ENCODE measurements around the gene PRDM16.
"Not testable (repeated sequence)": the region's sequence is repeated elsewhere in the genome, so short reads cannot be mapped to it uniquely, and the experiment has no call there.

Gene PRDM16

DNA sequence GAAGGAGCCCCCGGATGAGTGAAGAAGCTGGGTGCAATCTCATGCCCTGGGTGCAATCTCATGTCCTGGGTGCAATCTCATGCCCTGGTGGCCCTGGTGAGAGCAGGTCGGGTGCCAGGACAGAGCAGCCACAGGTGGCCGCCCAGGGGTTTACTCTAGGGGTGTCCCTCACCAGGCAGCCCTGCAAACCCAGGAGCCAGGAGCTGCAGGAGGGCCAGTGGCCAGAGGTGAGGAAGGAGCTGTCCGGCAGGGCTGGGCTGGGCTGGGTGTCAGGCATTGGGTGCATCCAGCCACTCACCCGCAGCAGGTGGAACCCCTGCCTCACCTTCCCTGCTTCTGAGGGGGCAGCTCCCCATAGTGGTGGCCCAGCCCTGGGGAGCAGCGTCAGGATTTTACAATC lies 79.2 kb downstream of the PRDM16 start:
- no peak for DNase-seq

- DNase-seq = no peak
Measured at GRCh38 chr1:3149277-3149676, 80.3 kb downstream of the PRDM16 start.

- no peak for DNase-seq
Measured at GRCh38 chr1:3151456-3151855, 82.5 kb downstream of the PRDM16 start.

DNA sequence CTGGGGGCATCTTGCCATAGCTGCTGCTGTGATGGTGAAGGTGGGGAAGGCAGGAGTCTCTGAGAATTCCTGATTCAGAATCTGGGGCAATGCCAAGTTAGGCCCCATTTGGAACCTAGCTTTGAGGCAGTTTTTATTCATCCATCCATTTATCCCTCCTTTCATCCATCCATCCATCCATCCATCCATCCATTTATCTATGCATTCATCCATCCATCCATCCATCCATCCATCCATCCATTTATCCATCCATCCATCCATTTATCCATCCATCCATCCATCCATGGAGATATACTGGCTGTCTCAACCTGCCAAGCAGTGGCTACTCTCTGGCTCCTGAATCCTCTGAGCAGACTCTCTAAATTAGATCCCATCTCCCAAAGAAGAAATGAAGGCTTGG lies 83.1 kb downstream of the PRDM16 start:
- DNase-seq = no peak

DNA sequence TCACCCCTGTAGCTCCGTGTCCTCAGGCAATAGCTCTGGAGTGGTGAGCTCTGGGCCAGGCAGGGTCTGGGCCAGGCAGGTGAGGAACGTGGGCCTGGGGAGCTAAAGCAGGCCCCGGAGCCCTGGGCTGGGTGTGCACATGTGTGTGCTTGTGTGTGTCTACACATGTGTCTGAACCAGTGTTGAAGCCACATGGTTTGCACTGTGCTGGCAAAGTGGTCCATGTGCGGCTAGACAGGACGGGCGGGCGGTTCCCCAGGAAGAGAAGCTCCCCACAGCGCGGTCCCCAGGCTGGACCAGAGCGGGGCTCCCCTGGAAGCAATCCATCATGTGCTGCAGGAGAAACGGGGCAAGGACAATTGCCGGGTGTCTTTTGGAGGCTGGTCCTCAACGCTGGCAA lies 84.2 kb downstream of the PRDM16 start:
- no peak for DNase-seq

DNA sequence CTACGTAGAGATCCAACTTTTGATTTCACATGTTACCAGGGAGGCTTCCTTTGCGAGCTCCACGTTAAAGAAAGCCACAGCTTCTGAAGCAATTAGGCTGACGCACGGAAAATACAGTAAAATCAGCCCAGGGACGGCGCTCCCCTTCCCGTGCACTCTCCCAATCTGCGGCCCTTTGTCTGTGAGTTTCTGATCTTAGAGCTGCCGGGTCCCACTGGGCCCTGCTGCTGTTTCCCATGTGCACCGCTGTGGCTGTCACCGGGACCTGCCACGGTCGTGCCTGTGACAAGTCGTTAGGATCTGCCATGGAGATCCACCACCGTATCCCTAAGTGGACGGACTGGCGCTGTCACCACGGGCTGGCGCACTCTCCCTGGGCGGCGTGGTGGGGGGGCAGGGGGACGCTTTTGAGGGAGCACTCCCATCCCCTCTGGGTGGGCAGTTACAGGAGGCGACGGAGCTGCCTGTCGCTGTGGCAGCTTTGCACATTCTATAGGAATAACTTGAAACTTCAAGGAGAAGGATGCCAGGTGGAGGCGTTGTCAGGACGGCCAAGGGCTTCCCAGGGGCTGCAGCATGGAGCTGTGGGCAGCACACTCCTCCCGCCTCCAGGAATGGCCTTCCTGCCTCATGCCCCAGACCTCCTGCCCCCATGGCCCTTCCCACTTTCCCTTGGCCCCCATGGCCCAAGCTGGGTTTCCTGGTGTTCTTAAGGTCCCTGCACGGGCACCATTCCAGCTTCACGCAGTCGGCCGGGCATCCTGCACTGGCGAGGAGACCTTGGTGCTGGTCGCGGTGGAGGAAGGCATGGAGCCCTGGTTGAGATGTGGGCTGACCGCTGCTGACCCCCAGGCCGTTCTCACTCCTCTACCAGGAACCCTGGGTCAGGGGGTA lies 85.1 kb downstream of the PRDM16 start:
- DNase-seq = no peak

DNA sequence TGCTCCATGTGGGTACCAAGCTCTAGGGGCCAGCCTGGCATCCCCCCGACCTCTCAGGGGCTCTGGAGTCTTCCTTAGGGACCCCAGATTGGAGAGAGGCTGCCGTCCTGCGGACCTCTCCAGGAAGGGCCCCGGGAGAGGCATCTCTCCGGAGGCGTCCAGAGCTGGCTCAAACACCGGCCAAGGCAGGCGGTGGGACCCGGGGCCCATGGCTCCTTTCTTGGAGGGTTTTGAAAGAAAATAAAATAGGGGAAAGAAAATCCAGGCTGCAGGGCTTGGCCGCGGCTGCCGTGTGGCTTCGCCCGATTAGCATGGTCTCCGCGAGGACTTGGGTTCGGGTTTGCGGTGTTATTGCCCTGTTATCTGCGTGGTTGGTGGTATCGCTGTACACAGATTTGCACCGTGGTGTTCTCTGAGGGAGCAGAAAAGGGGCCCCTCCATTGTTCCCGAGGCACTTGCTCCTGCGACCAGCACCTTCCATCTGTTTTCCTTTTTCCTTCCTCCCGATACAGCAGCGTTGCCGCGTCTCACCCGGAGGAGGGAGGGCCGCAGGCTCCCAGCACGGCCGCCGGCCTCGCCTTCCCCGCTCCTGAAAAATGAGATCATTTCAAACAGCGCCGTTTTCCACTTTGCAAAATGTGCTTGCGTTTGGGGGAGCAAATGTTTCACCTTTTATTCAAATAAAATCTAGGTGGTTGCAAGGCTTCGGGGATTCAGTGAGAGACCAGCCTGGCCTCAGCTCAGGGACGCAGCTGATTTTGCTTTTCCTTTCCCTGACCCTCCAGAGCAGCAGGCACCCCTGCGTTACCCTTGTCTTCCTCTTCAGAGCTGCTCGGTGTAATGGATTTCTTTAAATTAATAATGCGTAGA lies 86.3 kb downstream of the PRDM16 start:
- no peak for DNase-seq

DNA sequence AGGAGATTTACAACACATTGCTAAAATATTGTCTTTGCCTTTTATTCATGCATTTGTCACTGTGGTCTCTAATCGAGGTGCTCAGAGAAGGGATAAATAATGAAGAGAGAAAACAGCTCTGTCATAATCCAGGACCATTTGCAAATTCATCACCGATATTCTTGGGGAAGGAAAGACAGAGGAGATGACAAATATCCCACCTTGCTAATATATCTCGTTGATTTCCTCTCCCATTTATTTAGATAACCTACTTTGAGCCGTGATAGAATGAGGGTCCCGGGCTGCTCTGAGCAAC lies 86.9 kb downstream of the PRDM16 start:
- DNase-seq = no peak

DNA sequence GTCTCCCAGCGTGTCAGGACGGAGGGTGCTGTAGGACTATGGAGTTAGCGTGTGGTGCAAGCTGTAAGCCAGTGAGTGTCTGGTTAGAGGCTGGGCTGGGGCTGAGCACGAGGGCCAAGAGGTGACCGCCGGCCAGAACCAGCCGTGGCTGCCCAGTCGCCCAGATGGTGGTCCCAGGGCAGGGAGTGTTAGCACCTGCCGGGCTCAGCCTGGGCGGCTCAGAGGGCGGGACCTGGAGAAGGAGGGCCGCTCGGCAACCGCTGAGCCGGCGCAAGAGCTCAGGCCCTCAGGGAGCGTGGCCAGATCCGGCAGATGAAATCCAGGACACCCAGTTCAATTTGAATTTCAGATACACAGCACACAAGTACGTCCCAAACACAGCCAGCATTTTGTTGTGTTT lies 87.9 kb downstream of the PRDM16 start:
- DNase-seq = no peak

- DNase-seq = no peak
Measured at GRCh38 chr1:3158347-3158746, 89.3 kb downstream of the PRDM16 start.

DNA sequence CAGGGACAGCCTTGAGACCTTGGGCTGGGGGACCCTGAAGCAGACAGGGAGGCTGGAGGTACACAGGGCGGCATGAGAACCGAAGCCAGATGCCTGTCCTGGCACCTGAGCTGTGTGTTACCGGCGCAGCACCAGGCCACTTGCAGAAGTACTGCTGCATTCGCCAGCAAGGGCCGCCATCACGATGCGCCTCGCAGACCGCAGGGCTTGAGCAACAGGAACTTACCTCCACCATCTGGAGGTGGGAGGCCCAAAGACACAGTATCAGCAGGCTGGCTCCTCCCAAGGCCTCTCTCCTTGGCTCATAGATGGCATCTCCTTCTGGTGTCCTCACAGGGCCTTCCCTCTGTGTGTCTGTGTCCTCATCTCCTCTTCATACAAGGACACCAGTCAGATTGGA lies 90.1 kb downstream of the PRDM16 start:
- DNase-seq = no peak

GRCh38 chr1:3159996-3160395 lies 91.0 kb downstream of the PRDM16 start:
- no peak for DNase-seq

DNA sequence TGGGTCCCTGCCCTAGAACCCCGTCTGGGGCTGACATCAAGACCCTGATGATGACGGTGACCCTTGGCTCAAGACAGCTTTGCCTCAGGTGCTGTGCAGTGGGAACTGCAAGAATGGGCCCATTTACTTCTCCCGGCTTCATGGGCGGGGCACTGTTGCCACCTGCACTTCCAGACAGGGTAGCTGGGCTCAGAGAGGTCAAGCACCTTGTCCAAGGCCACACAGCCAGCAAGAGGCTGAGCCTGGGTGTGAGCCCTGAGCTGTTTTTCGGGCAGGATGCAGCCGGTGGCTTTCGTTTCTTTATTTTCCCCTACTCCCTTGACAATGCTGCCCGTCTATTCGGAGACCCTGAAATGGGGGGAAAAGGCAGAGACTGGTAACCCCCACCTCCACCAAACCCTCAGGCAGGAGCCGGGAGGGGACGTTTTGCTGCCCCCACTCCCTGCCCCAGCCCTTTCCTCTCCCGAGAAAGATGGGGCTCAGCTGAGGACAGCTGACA lies 91.7 kb downstream of the PRDM16 start:
- no peak for DNase-seq

DNA sequence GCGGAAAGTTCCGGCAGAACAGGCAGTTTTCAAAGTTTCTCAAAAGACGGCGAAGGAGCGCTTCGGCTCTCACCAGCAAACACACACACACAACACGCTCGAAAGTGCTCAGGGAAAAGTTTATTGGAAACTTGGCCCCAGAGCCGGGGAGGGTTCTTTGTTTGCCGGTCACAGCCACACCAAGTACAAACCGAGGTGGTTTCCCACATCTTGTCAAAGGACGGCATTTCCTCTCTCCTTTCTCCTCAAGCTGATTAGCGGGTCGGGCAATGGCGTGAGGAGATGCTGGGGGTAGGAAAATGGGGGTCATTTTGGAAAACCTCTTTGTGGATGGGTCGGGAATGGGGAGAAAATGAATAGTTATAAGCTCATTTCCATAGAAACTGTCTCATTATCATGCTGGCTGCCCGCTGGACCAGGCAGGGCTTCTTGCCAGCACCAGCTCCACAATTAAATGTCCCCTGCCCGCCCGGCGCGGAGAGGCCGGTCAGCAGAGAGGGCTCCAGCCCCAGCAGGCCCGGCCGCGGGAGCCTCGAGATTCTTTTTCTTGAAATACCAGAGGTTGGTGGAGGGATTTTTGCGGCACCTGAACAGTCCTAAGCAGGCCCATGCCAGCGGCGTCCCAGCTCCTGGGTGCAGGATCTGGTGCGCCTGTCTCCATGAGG lies 92.3 kb downstream of the PRDM16 start:
- no peak for DNase-seq

DNA sequence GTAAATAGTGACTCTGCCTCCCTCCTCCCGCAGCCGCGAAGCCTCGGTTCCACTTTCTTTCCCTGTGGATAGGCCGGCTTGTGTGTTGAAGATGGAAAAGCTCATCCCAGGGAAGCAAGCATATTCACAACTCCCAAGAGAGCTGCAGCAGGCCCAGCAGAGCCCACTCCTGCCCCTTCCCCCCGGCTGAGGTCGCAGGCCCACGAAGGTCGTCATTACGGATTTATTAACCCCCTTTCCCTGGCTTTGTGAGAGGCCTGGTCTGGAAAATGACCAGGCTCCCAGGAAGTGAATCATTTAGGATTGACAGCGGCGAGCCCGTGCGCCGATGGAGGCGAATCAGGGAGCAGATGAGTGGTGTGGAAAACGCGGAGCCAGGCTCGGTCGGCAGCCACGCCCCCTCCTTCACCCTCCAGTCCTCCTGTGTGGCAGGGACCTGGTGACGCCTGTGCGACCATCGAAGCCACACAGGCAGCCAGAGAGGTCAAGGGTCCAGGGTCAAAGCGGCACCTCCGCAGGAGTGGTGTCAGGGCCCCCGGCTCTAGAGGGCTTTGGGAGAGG lies 93.4 kb downstream of the PRDM16 start:
- no peak for DNase-seq

DNA sequence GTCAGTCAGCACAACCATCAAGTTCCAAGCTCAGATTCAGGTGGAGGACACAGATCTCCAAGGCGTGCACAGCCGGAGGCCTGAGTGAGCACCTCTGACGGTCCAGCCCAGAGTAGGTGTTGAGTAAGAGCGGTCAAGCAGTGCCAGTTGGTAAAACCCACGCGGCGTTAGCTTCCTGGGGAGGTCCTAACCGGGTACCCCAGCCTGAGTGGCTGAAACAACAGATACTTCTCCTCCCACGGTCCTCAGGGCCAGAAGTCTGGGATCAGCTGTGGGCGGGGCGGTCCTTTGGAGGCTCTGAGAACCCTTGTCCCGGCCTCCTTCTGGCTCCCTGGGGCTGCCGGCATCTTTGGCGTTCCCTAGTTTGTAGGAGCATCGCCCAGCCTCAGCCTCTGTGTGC lies 94.4 kb downstream of the PRDM16 start:
- no peak for DNase-seq

- no peak for DNase-seq
Measured at GRCh38 chr1:3164671-3165070, 95.7 kb downstream of the PRDM16 start.

GRCh38 chr1:3165189-3165588 lies 96.2 kb downstream of the PRDM16 start:
- DNase-seq = not testable (repeated sequence)

- DNase-seq = no peak
Measured at GRCh38 chr1:3166206-3166918, 97.4 kb downstream of the PRDM16 start.

GRCh38 chr1:3167255-3167654 lies 98.3 kb downstream of the PRDM16 start:
- no peak for DNase-seq

- no peak for DNase-seq
Measured at GRCh38 chr1:3168678-3169077, 99.7 kb downstream of the PRDM16 start.

- no peak for DNase-seq
Measured at GRCh38 chr1:3169665-3170356, 100.8 kb downstream of the PRDM16 start.
